ENCODE measurements around the gene L3MBTL4.

The L3MBTL4 gene

DNA sequence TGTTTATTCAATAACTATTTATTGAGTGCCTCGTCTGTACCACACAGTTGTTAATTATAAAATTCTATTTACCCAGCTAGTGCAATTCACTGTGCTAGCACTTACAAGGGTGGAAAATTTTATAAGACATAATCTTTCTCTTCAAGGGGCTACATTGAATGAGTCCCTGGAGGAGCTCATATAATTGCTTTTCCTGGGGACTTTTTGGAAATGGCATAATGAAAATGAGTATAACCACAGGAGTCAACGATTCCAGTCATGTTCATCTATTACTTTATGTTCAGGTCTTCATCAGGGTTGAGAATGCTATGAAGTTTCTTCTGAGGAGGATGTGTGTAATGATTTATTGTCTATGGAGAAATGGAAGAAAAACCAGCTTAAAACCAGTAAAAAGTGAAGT is 466.5 kb downstream of the L3MBTL4 start:
- no peak for DNase-seq

DNA sequence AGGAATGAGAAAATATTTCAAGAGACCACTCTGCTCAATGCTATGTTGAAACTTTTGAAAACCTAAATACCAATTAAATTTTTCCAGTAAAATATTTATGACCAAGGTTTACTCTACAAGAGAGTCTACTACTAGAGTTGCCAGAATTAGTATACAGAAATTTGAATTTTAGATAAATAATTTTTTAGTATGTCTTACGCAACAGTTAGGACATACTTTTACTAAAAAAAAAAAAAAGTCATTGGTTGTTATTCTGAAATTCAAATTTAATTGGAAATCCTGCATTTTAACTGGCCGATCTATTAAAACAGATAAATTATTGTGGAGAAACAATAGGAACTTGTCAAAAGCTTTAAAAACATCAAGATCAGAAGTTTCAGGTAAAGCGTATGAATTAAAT is 470.3 kb downstream of the L3MBTL4 start:
- no peak for DNase-seq

DNA sequence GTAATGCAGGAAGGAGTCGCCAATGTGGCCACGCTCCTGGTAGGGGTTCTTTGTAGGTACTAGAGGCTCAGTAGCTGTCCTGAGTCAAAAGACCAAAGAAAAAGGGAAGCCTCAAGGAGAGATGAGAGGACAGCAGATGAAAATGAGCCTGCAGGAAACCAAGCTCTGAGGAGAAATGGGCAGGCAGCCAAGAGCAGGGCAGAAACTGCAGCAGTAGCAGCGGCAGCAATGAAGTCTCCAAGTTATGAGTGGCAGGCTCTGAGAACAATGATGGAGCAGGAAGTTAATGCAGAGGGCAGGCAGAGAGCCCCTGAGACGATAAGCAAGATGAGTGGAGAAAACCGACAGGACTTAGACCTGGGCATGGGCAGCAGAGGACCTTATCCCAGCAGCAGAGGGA is 471.2 kb downstream of the L3MBTL4 start:
- DNase-seq, result no peak

DNA sequence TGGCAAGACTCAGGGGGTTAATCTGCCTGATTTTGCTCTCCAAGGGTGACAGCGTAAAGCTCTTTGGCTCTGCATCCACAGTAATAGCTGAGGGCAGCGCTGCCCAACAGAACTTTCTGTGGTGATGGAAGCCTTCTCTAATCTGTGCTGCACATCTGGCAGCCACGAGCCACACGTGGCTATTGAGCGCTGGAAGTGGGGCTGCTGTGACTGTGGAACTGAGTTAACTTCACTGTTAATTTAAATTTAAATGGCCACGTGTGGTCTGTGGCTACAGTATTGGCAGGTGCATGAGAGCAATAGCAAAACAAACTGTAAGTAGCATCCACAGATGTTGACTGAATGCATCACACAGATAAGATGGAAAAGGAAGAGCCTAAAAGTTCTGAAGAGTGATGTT is 472.1 kb downstream of the L3MBTL4 start:
- no peak for DNase-seq

DNA sequence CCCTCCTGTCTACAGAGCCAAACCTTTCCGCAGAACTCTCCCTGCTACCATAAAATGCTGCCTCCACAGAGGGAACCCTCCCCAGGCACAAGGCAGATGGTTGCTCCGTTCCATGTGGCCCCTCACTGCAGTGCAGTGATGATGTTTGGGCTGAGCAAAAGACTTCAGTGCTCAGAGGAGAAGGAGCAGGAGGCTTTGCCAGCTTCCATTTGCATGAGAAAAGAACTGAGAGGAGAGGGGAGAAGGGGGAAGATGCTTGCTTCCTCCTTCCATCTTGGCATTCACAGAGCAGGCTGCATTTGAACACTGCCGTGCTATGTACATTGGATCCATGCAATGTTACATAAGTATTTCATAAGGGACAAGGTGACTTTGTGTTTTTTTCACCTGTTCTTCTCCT is 472.8 kb downstream of the L3MBTL4 start:
- DNase-seq, result no peak

DNA sequence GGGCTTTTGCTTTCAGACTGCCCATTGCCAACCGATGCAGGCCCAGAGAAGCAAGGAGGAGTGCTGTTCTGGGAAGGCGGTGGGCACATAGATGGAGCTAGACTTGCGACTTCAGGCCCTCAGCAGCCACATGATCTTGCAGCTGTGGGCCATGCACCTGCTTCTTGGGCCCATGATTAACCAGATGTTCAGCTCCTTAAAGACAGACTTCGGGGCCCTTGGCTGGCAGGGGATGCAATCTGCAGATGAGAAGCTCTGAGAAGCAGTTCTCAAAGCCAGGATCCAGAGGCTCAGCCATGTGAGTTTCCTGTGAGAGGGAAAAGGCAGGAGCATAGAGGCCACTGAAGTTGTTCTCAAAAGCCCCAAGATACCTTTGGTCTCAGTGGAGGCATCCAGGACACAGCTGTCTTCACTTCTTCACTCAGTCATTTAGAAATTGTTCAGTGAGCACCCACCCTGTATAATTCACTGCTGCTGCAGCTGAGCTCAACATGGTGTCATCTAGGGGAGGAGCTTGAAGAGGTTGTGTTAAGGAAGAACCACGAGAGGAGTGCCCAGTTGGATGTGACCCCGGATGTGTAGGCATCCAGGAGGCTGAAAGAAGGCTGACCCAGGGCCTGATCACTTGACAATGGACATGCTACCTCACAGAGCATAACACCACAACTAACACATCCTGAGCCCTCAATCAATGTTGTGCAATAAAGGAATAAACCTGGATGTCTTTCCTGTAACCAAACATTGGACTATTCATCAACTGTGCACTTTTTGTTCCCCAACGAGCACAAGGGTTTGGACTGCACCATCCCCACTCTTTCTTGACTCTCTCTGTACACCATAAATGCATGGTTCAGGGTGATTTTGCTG is 474.7 kb downstream of the L3MBTL4 start:
- DNase-seq, result no peak

DNA sequence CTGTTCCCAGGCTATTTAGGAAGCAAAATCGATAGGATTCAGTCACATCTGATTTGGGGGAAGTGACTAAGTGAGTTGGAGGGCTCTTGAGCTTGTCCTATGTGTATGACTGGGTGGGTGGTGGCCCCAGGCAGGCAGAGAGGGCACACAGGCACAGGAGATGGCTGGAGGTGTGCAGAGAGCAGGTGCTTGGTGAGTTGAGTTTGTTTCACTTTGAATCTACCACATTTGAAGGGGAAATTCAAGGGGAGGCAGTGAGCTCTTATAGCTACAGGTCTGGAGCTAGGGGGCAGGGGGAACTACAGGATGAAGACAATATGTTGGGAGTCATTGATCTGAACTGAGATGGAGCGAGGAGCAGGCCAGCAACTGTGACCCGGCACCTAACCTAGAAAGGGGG is 476.9 kb downstream of the L3MBTL4 start:
- DNase-seq, result no peak

DNA sequence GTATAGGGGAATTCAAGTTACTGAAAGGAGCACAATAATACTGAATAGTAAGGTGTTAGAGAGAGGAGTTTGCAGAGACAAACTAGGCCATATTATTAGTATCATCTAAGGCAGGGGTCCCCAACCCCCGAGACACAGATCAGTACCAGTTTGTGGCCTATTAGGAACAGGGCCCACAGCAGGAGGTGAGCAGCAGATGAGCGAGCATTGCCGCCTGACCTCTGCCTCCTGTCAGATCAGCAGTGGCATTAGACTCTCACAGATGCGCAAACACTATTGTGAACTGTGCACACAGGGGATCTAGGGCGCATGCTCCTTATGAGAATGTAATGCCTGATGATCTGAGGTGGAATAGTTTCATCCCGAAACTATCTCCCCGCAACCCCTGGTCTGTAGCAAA is 477.6 kb downstream of the L3MBTL4 start:
- no peak for DNase-seq

DNA sequence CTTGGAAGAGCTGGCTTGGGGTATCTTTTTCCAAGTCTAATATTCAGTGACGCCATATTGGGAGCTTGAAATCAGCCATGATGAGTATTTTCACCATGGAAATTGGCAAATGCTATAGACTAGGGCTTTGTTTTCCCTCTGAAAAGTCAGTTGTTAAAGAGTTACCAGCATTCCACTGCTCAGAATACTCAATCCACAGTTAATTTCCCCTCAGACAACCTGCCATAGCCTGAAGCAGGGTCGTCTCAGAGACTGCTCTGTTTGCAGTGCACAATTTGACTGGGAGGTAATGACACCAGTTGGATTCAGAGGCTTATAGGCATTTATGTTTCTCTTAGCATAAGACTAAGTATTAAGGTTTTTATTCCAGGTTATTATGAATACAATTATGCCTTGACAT is 483.9 kb downstream of the L3MBTL4 start:
- DNase-seq, result no peak

DNA sequence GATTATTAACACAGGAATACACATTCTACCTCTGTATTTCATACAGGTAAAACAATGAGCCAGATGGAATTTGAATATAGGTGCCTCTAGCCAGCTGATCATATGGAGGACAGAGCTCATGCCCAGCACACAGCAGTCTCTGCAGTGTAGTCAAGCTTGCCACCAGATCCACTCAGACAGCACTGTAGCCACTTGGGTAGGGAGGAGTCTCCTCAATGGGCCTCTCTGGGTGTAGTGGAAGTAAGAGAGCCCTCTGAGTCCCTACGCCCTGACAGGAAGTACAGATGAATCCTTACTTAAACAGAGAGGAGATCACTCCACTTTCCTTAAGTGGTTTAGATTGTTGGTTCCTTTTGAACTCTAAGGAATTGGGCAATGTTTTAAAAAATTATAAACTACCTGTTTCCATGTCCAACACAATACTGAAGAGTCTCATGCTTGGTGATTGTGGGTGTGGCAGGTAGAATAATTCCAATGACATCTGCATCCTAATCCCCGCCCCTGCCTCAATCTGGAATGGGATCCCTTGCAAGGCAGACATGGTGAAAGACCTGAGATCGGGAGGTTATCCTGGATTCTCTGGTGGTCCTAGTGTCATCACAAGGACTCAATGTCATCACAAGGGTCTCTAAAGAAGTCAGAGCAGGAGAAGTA is 496.4 kb downstream of the L3MBTL4 start:
- no peak for DNase-seq

DNA sequence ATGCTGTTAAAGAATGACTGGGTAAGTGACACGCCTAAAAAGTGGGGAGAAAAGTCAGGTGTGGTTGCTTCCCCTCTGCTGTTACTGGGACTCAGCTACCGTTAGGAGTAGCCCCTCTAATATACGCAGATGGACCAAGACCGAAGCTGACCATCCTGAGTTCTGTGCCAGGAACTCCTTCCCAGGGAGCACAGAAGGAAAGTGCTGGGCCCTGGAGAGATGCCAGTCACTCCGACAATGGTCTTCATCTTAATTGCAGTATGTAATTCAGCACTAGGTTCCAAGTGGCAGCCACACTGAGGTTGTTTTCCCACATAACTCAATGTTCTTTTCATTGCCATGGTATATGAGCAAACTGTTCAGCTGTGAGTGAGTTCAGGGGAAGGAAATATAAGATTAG is 499.8 kb downstream of the L3MBTL4 start:
- DNase-seq, result no peak

DNA sequence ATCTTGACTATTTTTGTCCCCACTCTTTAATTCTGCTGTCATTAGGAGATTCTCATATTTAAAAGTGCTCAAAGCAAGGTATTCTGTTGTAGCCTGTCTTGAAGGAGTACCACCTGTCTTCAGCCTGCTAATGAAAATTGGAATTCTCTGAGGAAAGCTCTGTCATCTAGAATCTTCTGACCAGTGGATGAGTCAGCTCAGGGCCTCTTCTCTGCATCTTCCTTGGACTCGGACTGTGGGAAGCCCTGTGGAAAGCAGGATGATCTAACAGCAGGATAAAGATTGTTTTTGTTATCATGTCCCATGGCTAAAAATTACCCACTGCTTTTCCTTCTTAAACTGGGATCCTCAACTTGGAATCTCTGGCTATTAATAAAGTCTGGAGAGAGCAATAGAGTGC is 500.7 kb downstream of the L3MBTL4 start:
- no peak for DNase-seq

DNA sequence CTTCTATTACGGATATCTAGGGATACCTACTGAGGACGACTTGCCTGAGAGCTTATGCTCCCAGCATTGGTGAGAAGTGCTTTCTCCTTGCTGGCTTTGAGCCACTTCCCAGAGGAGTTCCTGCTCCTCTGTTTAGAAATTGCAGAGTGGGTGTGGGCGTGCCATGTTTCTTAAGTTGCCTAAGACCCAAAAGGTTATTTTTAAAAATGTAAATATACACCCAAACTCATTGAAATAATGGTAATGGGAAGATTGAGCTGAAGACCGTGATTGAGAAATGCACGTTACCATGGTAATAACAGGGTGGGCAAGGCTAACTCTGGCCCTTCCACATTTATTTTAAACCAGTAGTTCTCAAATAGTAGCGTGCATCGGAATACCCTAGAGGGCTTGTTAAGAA is 502.1 kb downstream of the L3MBTL4 start:
- no peak for DNase-seq

DNA sequence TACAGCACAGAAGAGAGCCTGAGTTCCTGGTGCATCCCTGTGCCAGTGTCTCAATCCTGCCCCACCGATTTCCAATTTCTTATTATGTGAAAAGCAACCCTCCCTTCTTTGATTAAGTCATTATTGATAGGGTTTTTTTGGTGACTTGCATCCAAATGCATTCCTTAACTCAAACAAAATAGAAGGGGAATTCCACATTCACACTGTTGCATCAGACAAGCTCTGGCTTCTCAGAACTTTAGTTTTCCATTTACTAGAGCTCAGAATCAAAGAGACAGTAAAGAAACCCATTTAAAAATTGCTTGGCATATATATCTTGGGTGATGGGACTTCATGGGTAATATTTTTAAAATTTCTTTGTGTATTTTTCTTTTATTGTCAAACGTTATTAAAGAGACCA is 505.6 kb downstream of the L3MBTL4 start:
- no peak for DNase-seq
